ENCODE data around the gene SLC25A33.

Gene SLC25A33

GRCh38 chr1:9628541-9629444 is 89.5 kb downstream of the SLC25A33 start:
- DNase-seq = no peak

- no peak for DNase-seq
Measured at GRCh38 chr1:9629445-9630201, 90.4 kb downstream of the SLC25A33 start.

GRCh38 chr1:9630331-9631111 is 91.3 kb downstream of the SLC25A33 start:
- DNase-seq = no peak

- no peak for DNase-seq
Measured at GRCh38 chr1:9631613-9632012, 92.3 kb downstream of the SLC25A33 start.

GRCh38 chr1:9633493-9633892 is 94.2 kb downstream of the SLC25A33 start:
- DNase-seq = no peak

GRCh38 chr1:9634582-9634981 is 95.3 kb downstream of the SLC25A33 start:
- no peak for DNase-seq
